ENCODE measurements around the gene ADAM12.

ADAM12 gene

GRCh38 chr10:126012485-126012884, 375.8 kb downstream of the ADAM12 start:
- DNase-seq (ENCODE audit: low spot score): no peak

DNA sequence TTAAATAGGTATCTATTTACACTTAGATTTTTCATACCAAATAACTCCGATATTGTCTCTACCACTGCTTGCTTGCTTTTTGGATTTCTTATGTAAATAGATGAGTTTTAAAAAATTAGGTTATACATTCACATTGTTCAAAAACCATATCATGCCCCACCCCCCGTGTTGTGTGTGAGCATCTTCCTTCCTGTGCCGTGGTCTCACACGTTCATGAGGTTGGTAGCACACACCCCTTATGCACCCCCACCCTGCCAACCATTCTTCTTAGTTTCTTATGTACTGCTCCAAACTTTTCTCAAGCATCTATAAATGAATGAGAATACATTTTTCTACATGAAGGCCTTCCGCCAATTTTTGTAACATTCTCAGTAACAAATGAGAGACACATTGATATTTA, 376.3 kb downstream of the ADAM12 start:
- DNase-seq (ENCODE audit: low spot score): no peak

DNA sequence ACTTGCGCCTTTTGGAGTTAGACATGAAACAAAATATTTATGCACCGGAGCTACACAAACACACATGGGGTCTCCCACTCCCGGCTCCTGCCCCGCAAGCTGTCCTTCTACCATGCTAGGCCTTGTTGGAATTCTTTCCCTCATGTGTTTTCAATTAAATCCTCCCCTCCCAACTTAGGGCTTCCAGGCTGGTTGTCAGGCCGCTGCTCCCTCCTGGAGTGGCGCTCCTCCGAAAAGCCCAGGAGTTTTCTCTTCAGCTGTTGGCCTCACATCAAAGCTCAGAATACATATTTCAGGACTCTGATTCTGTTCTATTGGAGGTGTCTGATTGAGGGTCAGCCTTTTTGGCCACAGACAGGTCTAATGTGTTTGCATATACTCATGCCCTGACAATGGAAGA, 378.6 kb downstream of the ADAM12 start:
- no peak for DNase-seq (ENCODE audit: low spot score)

DNA sequence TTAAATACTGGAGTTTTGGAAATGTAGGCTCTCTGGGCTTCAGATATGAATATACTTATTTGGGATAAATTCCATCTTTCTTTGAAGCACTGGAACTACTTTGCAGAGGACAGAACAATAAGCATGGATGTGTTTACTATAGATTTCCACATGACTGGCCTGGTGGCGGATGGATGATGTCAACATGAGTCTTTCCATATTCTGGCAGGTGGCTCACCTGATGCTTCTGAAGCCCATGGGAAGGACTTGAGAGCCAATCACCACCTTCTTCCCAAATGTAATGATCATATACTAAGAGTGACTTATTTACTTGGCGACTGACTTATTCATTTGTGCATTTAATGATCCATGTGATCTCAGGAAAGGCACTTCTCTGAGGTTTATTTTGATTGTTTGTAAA, 381.4 kb downstream of the ADAM12 start:
- no peak for DNase-seq (ENCODE audit: low spot score)

GRCh38 chr10:126006264-126006663, 382.0 kb downstream of the ADAM12 start:
- DNase-seq (ENCODE audit: low spot score): no peak

GRCh38 chr10:126004752-126005151, 383.5 kb downstream of the ADAM12 start:
- no peak for DNase-seq (ENCODE audit: low spot score)

GRCh38 chr10:126001576-126001975, 386.7 kb downstream of the ADAM12 start:
- DNase-seq (ENCODE audit: low spot score): no peak

DNA sequence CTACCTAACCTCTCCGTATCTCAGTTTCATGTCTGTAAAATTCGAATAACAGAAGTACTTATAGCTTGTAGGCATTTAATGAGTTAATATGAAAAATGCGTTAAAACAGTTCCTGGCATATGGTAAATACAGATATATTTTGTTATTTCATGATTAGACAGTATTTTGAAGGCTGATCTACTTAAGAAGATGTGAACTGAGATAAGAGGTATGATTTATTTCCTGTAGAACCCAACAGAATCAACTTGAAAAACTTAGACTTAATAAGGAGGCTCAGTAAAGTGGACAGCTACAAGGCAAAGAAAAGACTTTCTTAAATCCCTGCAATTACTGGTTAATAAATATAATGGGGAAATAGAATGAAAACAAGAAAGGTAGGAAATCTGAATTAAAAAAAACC, 388.6 kb downstream of the ADAM12 start:
- DNase-seq (ENCODE audit: low spot score): no peak

- DNase-seq (ENCODE audit: low spot score): no peak
Observed at GRCh38 chr10:125997586-125997985, 390.7 kb downstream of the ADAM12 start.

GRCh38 chr10:125995726-125996304, 392.5 kb downstream of the ADAM12 start:
- no peak for DNase-seq (ENCODE audit: low spot score)

DNA sequence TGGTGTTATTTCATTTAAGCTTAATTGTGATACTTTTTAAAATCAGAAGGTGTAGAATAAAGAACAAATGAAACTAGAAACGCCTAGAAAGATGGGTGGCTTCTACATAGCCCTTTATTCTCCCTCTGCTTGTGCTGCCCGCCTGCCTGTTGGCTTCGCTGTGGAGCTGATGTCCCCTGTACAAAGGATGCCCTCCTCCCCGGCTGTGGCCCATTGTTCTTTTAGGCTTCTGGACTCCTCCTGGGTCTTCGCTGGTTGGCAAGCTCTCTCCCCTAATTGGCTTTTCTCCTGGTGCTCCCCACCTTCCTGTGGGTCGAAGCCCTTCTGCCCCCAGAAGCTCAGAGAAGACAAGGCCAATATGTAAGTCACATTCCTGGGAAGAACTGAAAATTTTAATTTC, 393.7 kb downstream of the ADAM12 start:
- DNase-seq (ENCODE audit: low spot score): no peak

DNA sequence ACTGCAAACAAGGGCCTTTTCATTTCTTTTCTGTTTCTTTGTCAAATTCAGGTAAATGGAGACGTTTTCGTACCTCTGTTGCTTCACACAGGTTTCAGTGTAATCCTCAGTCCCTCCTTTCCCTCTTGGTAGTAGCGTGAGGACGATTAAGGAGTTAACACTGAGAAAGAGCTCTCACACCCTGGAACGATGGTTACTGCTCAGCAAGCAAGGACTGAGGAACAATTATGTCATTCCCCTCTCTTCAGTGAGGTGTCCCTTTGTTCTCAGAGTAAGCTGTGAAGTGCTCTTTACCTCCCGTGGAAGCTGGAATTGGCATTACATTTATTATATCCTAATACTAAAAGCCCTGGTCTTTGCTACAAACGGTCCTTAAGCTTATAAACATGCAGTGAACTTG, 396.0 kb downstream of the ADAM12 start:
- DNase-seq (ENCODE audit: low spot score): no peak

GRCh38 chr10:125991392-125991791, 396.9 kb downstream of the ADAM12 start:
- no peak for DNase-seq (ENCODE audit: low spot score)

- no peak for DNase-seq (ENCODE audit: low spot score)
Observed at GRCh38 chr10:125990974-125991373, 397.3 kb downstream of the ADAM12 start.

DNA sequence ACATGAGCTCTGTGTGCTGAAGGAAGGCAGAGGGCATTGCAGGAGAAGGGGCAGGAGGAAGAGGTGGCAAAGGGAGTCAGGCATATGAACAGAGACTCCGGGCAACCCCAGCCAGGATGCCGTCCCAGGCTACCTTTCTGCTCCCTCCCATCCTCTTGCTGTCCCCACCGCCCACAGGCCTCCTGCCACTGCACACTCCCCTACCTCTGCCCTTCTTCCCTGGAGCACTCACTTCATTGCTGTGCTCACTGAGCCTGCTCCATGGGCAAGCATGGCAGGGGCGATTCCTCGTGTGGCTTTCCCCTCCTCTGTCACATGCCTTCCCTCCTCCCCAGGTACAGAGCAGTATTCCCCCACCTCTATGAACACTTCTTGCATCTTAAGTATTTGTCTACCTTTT, 398.5 kb downstream of the ADAM12 start:
- no peak for DNase-seq (ENCODE audit: low spot score)

DNA sequence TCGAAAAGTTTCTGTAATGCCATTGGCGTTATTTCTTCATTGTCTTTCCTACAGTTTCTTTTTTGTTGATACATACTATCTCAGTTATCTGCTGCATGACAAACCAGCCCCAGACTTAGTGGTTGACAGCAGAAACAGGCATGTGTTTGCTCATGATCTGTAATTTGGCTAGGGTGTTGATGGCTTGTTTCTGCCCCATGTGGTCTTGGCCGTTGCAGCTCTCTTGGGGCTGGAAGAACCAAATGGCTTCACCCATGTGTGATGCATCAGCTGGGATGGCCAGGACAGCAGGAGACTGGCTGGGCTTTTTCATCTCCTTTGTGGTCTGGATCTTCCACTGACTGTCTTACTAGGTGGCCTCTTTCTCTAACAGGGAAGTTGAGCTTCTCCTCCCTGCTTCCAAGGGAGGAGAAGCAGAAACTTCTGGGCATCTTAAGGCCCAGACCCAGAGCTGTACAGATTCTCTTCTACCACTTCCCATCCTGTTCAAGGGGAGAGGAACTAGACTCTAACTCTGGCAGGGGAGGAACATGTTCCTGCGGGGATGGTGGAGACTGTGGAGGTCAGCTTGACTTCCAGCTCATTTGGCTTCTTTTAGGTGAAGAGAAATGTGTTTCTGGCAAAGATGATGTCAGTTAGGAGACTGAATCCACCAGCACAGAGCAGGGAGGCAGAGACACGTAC, 402.6 kb downstream of the ADAM12 start:
- DNase-seq (ENCODE audit: low spot score): no peak

- DNase-seq (ENCODE audit: low spot score): no peak
Observed at GRCh38 chr10:125984865-125985495, 403.3 kb downstream of the ADAM12 start.

GRCh38 chr10:125984346-125984745, 403.9 kb downstream of the ADAM12 start:
- DNase-seq (ENCODE audit: low spot score): no peak

DNA sequence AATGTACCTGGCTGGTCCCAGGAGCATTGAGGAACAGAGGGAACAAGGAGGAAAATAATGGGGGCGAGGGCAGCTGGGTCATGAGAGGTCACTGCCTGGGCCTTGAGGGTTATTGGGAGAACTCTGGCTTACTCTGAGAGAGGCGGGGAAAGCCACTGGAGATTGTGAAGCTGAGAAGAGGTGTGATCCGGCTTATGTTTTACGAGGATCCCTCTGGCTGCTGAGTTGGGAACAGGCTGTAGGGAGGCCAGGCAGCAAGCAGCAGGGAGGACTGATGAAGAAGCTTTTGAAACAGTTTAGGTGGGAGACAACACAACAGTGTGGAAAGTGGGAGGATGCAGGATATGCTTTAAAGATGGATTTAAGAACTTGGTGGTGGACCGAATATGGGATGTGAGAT, 404.6 kb downstream of the ADAM12 start:
- DNase-seq (ENCODE audit: low spot score): no peak

- DNase-seq (ENCODE audit: low spot score): no peak
Observed at GRCh38 chr10:125983161-125983560, 405.1 kb downstream of the ADAM12 start.

- peak; percentile 61 for DNase-seq (ENCODE audit: low spot score)
Observed at GRCh38 chr10:125982260-125982948, 405.9 kb downstream of the ADAM12 start.

DNA sequence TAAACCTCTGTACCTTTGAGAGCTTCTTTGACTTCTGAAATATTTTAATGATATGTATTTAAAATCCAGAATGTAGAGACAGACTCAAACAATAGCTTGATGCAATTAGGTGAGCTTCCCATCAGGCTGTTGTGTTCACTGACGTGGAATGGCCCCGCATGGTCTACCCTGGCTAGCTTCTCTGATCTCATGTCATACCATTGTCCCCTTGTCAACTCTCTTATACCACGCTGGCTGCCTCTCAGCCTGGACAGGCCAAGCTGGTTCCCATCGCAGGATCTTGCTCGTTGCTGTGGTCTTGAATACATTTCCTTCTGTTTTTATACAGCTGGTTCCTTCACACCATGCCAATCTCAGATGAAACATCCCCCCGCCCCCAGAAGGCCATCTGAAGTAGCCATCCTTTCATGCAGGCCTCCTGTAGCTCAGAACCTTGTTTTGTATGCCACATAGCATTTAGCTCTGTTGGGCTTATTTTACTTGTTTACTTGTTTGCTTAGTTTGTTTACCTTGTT, 407.7 kb downstream of the ADAM12 start:
- no peak for DNase-seq (ENCODE audit: low spot score)

DNA sequence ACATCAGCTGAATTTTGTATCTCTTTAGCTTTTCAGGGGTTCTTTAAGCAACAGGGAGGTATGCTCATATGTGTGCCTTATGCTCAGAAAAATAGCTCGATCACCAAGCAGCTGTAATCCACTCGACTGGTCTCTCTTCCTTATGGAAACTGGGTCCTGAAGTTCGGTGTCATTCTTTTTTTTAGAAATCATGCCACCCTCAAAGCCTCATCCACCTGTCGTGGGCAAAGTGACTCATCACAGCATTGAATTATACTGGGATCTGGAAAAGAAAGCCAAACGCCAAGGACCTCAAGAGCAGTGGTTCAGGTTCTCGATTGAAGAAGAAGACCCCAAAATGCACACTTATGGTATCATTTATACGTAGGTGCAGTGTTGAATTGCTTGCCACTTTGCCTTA, 408.3 kb downstream of the ADAM12 start:
- DNase-seq (ENCODE audit: low spot score): no peak
